ENCODE measurements around the gene PKHD1.

- TF ChIP-seq EZH2 (IDR thresholded peaks at IDR 0.05; ENCODE audit: borderline replicate concordance, low read length) (no peak), CTCF (IDR thresholded peaks at IDR 0.05; ENCODE audit: low read length) (no peak)
Observed at GRCh38 chr6:51839726-51840374, 247.6 kb downstream of the PKHD1 start.

Measured in OCI-LY1 (cell line).